ENCODE measurements around the gene GRIK2.

GRIK2 gene

DNA sequence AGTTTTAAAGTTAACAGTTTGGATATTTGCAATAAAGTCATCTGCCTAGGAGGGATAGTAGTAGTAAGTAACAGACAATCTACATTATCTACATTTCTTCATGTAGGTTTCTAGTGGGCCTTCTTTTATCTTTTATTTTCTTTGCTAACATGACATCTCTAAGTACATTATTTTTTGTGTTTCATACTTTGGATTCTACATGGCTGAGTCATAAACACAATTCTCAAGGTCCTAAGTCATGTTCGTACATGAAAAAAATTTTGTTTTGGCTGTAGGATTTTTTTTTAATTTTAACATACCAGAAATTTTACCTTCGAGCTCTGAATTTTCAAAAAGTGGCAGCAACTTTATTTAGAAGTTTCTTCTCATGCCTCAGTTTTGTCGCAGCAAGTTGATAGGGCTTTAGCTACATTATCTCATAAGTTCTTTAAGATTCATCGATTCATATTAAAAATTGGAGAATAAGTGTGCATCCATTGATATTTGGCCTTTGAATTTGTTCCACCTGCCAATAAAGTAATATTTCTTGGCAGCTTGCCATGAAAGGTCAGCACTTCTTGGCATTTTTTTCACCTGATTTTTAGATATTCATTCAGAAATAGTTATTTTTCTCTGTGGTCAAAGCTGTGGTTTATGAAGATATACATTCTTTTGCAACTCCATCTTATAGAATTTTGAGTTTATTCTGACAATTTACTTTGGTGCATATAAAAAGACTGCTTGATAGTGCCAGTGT lies 146.2 kb downstream of the GRIK2 start:
- no peak for DNase-seq (ENCODE audit: low read depth)

DNA sequence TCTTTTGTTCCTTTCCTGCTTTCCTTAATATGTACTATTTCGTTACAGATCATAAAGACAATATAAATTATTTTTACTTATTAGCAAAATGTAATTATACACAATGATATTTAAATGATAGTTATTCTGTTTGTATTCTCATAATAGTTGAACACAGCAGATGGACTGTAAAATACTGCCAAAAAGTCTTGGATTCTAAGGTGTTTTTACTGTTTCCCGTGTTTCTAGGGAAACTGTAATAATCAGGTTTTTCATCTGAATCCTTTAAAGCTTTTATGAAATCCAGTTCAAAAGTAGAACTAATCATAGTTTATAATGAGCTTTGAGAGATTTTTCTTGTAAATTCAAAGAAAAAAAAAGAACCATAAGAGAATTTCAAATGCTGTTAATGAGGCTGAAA lies 148.4 kb downstream of the GRIK2 start:
- DNase-seq (ENCODE audit: low read depth): no peak

DNA sequence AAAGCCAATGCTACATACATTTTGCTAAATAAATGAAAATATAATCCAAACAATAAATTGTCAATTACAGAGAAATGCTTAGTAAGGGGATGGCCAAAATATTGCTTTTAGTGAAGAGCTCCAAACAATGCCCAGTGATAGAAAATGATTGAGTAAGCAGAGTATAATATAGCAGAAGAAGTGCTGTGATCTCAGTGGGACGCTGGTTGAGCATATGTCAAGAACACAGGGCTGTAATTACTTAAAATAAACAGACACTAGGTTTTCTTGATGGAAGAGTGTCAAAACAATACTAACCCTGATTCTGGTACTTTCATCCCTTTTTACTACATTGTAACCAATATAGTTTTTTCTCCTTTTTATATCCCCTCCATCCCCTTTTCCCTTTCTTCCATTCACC lies 150.3 kb downstream of the GRIK2 start:
- DNase-seq (ENCODE audit: low read depth): no peak

DNA sequence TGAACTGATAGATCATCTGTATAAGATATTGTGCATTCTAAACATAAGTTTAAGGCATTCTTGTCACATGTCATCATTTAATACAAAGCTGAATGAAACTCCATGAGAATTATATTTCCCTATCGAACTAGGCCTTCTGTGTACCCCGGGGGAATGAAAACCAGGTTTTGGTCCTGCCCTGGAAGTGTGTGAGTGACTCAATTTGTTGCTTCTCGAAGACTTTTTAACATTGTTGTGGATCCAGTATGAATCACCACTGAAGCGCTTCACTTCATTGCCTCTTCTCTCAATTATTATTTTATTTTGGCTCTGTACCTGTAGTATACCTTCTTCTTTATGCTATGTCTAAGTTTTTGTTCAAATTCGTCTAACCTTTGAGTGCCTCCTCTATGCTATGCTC lies 150.8 kb downstream of the GRIK2 start:
- DNase-seq (ENCODE audit: low read depth): no peak

DNA sequence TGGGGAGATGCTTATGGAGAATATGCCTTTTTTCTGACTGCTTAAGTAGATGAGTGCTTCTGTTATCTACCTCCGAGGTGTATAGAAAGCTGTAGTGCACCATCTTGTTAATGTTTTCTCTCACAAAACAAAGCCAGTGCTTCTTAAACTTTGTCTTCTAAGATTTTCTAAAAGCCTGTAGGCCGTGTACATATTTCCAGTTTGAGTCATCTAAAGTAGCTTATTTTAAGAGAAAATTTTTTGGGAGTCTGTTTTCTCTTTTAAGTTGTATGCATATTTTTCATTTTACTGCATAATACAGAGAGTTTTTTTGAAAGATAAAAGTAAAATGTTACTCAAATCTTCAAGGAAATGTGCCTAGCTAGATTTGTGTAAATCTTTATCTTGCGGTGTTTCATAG lies 151.7 kb downstream of the GRIK2 start:
- DNase-seq (ENCODE audit: low read depth): no peak

DNA sequence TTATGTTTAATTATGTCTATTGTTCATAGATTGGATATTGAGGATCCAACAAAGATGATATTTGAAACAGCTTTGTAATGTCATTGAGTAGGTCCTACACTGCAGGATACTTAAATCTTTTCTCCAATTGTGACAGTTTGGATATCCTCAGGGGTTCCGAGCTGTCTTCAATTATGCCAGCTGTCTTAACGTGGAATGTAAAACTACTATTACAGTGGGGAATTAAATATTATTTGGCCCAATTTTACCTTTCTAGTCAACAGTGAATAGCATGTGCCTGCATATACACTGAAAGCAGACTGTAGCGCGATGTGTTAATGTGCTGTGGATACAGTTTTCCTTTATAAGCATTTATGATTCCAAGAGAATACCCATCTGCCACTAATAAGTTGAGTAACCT lies 156.9 kb downstream of the GRIK2 start:
- no peak for DNase-seq (ENCODE audit: low read depth)

DNA sequence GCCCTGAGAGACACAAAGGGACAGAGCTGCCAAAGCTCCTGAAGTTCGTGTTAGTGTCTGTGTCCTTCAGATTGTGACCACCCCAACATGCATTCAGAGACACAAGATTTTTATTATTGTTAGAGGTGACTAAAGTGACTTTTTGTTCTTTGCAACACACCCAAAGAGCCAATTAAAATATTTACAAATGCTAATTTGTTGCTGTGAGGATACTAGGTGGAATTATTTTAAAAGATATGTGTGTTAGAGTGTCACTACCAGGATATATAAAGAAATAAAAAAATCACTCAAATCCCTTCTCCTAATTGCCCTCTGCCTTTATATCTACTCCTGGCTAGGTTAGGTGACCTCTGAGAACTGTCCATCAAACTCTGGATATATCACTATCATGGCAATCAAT lies 160.7 kb downstream of the GRIK2 start:
- no peak for DNase-seq (ENCODE audit: low read depth)

DNA sequence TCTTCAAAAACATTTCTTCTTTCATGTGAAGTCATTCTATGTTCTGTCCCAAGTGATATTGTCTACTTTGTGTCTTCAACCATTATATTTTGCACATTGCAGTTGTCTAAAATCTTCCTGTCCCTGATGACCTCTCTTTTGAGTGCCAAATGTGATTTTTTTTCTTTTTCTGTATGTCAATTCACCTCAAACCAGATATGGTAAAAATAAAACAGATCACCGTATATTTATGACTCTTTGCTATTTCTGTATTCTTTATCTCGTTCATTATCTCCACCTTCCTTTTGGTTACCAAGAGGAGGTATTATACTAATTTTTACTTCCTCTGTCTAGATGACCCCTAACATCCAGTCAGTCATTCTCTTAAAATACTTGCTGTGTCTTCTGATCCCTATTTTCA lies 165.2 kb downstream of the GRIK2 start:
- no peak for DNase-seq (ENCODE audit: low read depth)

DNA sequence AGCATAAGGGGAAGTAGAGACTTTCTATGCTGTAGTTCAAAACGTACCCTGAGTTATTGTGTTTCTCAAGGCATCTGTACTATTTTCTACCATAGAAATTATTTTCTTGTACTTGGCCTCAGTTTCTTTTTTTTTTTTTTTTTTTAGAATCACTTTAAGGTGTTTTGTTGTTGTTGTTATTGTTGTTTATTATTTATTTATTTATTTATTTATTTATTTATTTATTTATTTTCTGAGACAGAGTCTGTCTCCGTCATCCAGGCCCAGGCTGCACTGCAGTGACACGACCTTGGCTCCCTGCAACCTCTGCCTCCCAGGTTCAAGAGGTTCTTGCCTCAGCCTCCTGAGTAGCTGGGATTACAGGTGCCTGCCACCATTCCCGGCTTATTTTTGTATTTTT lies 179.1 kb downstream of the GRIK2 start:
- DNase-seq (ENCODE audit: low read depth): no peak

DNA sequence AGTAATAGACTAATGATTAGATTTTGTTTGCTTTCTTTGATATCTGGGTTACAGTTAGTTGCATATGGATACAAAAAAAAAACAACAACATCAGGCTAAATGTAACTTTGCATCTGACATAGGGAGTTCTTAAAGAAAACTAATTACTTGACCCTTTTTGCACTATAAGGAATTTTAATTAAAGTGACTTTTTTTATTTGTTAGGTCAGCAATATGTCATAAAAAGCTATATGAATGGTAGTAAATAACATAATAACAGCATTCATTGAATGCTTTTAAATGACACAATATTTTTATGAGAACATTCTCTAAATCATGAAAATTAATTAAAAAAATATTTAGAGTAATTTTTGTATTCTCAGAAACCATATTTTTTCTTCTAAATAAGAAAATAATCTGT lies 183.6 kb downstream of the GRIK2 start:
- DNase-seq (ENCODE audit: low read depth): no peak

DNA sequence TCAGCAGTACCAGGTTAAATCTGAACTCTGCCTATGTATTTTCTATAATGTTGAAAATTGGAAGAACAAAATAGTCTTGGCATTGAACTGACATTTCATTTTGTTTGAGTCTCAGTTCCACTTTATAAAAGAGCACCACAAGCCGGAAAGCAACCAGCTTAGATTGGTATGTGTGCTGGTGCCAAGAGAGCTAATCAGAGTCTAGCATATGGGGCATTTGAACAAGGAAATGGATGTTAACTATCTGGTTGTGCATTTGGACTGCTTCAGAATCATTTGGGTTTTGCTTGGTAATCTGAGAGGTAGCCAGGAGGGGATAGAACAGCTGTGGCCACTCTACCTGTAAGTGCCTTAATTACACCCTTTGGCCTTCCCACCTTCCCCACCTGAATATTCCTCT lies 184.8 kb downstream of the GRIK2 start:
- no peak for DNase-seq (ENCODE audit: low read depth)

DNA sequence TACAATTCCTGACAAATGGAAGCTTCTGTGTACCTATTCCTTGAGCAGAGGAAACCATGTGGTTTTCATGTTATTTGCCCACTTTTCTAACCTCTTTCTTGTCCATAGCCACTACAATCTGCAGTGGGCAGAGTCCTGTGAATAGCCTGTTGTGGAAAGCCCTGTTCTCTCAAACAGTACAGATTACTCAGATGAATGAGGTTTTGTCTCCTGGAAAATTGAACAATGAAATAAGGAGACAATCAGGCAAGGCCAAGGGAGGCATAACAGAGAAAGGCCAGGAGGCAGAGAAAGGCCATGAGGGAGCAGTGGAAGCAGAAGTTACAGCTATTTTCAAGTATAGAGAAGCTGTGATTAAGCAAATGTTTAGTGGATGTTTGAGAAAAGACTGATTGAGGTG lies 189.3 kb downstream of the GRIK2 start:
- DNase-seq (ENCODE audit: low read depth): no peak

DNA sequence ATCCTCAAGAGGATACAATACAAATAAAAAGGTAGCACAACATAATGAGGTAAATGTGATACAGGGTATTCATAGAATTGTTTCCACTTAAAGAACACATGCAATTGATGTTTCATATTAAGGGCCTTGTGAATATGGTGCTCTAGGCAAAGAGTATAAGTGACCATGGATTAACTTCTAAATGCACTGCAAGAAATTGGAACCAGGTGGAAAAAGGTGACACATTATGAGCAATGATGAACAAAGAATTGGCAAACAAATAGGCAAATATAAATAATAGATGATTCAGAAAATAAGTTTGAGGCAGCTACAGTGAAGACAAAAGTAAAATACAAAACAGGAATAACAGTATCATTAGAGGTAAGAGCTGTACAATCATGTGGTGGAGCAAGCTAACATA lies 192.0 kb downstream of the GRIK2 start:
- DNase-seq (ENCODE audit: low read depth): no peak

DNA sequence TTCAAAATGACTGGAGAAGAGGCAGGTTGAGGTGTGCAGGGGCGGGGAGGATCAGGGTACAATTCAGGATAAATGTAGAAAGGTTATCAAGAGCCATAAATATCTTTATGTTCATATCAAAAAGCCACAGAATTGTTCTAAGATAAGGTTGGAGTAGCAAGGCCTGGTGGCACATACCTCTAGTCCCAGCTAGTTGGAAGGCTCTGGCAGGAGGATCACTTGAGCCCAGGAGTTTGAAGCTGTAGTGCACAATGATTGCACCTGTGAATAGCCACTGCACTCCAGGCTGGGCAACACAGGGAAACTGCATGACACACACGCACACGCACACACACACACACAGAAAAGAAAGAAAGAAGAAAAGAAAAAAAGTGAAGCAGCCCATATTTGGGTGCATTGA lies 194.8 kb downstream of the GRIK2 start:
- no peak for DNase-seq (ENCODE audit: low read depth)

DNA sequence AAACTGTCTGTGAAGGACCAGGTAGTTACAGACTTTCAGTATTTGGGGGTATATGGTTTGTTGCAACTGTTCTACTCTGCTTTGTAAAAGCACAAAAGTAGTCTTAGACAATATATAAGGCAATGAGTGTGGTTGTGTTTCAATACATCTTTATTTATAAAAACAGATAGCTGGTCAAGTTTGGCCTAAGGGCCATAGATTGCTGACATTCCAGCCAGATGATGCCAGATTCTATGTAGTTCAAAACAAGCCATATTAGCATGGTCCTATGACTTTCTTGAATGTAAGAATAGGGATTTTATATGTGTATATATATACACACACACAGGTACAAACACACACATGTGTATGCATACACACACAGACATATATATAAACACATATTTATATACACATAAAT lies 201.8 kb downstream of the GRIK2 start:
- no peak for DNase-seq (ENCODE audit: low read depth)

DNA sequence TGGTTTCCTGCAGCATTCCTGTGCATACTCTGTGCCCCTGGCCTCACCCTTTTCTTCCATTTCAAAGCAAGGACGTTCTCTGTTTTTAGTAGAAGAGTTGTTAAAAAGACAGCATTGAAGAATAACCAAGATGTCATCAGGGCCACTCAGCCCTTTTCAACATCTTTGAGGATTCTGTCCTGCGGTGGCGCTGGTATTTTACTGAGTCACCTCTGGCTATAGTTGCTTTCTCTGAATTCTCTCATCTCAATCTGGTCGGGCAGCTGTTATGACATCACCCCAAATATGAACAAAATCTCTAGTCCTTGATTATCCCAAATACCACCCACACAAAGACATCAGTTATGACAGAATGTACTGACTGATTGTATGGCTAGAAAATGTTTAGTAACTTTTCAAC lies 204.2 kb downstream of the GRIK2 start:
- DNase-seq (ENCODE audit: low read depth): no peak

DNA sequence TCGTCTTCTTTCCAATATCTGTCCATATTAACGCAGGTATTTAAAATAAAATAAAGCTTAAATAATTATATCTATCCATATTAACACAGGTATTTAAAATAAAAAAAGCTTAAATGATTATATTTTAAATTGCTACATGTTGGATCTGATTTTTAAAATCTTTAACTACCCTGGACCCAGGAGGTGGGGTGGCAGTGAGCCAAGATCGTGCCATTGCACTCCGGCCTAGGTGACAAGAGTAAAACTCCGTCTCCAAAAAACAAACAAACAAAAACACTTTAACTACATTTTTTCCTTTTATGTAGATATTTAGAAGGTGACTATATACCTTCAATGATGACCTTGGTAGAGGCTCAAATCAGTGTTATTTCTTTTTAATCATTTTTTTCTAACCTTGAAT lies 211.9 kb downstream of the GRIK2 start:
- no peak for DNase-seq (ENCODE audit: low read depth)

DNA sequence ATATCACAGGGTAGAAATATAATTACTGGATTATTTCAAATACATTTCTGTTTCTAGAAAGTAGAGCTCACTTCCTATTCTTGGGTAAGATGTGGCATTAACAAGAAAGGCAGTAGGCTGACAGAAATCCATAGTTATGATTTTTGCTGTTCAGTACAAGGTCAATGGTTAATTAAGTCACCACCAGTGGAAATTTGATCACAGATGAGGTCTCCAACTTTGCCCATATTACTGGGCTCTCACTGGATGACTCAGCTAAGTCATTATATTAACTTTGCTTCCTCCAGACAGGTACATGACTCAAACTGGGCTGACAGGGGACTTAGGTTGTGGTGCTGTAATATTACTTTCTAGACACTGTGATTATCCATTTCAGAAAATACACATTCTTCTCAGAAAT lies 212.4 kb downstream of the GRIK2 start:
- DNase-seq (ENCODE audit: low read depth): no peak

DNA sequence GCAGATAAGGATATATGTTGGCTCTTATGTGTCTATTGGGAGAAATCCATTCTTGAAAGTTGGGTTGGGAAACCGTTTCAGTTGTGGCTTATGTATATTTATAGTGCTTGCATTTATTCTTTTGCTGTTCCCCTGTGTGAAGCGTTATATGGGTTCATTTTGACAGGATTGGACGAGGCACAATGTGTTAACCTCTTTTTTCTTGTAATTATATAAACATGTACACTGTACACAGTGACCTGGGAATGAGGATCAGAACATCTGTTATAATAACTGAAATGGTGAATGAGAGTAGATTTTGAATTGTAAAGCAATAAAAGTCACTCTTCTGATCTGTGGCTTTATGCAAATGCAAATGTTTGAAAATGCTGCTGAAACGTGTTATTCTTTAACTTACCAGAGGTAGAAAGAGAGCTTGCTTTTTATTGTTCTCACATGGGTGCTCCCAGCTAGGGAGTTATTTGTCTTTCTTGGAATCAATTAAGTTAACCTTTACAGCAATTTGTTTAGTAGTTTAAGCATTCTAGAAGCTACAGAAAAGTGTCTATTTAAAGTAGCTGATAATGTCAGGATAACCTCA lies 213.7 kb downstream of the GRIK2 start:
- no peak for DNase-seq (ENCODE audit: low read depth)

DNA sequence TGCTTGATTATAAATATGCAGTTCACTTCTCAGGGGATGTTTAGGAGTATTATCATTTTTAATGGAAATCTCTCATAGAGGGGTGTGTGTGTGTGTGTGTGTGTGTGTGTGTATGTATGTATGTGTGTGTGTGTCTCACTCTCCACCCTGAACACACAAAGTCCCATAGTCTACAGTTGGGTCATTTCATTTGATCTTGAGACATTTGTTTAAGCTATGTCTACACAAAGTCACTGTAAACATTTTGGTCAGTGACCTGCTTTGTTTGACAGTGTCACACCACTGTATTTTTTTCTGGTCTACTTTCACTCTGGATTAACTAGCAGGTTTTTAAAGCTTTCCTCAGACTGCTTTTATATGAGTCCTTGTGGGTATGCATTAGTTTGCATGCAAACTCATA lies 215.2 kb downstream of the GRIK2 start:
- DNase-seq (ENCODE audit: low read depth): no peak

DNA sequence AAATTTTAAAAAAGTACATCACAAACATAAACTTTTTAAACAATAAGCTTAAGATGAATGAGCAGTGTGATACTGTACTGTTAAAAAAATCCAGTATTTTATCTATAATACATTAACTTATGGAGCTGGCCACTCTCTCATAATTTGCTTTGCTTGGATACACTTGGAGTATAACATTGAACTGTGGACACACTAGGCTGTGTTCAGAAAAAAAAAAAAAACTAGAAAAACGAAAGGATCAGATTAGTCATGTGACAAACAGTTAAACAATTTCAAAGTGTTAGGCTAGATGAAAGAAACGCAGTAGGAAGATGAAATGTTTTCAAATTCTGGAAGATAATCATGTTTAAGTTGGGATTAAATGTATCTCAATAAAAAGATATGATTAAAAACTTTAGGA lies 220.0 kb downstream of the GRIK2 start:
- no peak for DNase-seq (ENCODE audit: low read depth)

DNA sequence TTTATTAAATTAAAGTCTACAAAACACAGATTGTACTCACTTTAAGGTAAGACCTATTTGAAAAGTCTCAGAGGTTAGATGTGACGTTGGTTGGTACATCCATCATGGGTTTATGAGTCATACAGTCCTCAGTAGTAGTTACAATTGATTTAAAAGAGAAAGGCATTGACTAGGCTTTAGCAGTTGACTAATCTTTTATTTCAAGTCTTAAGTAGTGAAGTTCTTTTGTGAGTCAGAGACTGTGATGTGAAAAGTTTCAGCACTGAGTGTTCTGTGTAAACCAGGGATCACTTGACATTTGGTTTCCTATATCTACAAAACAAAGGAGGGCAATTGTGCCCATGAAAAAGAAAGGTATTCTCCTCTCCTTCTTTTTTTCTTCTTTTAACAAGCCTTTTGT lies 221.3 kb downstream of the GRIK2 start:
- DNase-seq (ENCODE audit: low read depth): no peak

DNA sequence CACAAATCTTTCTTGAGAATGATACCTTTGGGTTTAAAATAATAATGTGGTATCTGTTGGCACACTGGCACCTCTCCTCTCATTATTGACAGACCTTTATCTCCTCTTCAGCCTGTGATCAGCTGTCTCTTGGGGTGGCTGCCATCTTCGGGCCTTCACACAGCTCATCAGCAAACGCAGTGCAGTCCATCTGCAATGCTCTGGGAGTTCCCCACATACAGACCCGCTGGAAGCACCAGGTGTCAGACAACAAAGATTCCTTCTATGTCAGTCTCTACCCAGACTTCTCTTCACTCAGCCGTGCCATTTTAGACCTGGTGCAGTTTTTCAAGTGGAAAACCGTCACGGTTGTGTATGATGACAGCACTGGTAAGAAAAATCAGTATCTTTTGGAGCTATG lies 232.8 kb downstream of the GRIK2 start:
- DNase-seq (ENCODE audit: low read depth): no peak

DNA sequence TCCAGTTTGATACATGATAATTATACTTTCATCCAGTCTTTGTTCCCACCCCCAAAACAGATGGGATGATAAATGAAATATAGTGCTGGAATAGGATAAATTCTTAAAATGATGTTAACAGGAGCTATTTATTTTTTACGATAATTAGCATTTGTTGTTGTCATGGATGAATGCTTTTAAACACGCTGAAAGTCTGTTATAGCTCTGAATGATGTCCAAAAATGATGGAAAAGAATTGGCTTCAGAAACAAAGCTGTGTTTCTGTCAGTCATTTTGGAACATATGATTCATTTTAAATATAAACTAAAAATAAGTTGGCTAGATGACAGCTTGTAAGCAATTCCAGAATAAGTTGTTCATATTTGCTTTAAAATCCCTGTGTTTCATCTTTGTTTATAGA lies 237.4 kb downstream of the GRIK2 start:
- DNase-seq (ENCODE audit: low read depth): no peak
